ENCODE data around the gene MYCT1.

- TF ChIP-seq POLR2A (IDR thresholded peaks at IDR 0.05; ENCODE audit: extremely low read depth, insufficient read length), result no peak
- no peak for TF ChIP-seq MYC (IDR thresholded peaks at IDR 0.05; ENCODE audit: low read depth, low read length)
These were observed 28.6 kb downstream of the MYCT1 start for GRCh38 chr6:152726313-152726712.
